H1 (cell line): ENCODE results near the gene PLEKHG4. TPM values are rescaled to one million over a fixed set of nuclear protein-coding genes. Genes with fewer than 3 reads are reported as not detected.

Source experiments
- CHD7 ChIP-seq: fragments of 300-600 bp; sonication (generic); IDR thresholded peaks from 2 replicates; pipeline ENCODE4 v1.7.1; 2012; ENCODE audit warnings: low read length, moderate library complexity, mild to moderate bottlenecking, inconsistent platforms; ENCODE audit not compliant: insufficient replicate concordance
- CTBP2 ChIP-seq: IDR thresholded peaks from 2 replicates; pipeline ENCODE4 v1.7.0; 2011; ENCODE audit warnings: borderline replicate concordance, mild to moderate bottlenecking, moderate library complexity, mixed read lengths, low read length; ENCODE audit not compliant: insufficient read depth, insufficient read length
- KDM1A ChIP-seq: fragments of 200-600, 300-600 bp; sonication (generic); IDR thresholded peaks from 2 replicates; pipeline ENCODE4 v1.7.1; 2016; ENCODE audit warnings: mild to moderate bottlenecking, low read length, borderline replicate concordance
- SIRT6 ChIP-seq: IDR thresholded peaks from one replicate; pipeline ENCODE4 v1.7.1; 2012; ENCODE audit warnings: low read length, inconsistent platforms
- SIX5 ChIP-seq: IDR thresholded peaks from 2 replicates; pipeline ENCODE4 v1.6.1; 2011; ENCODE audit warnings: mild to moderate bottlenecking, low read depth, low read length
- SP2 ChIP-seq: IDR thresholded peaks from 2 replicates; pipeline ENCODE4 v1.6.1; 2012; ENCODE audit warnings: mild to moderate bottlenecking, low read length, inconsistent platforms
- SUZ12 ChIP-seq: fragments of 200-600 bp; sonication (generic); IDR thresholded peaks from 2 replicates; pipeline ENCODE4 v1.6.1; 2012; ENCODE audit warnings: mild to moderate bottlenecking, inconsistent platforms, low read length, moderate library complexity, mixed read lengths
- YY1 ChIP-seq: IDR thresholded peaks from 2 replicates; pipeline ENCODE4 v1.6.1; 2011; ENCODE audit warnings: low read depth, mild to moderate bottlenecking, low read length
- polyA plus RNA-seq, 7 experiments: library from polyadenylated mRNA; depleted of rRNA in 3 of 7; stranded (reverse) in 5 of 7; unstranded in 2 of 7; fragments of >200 nt in 5 of 7; fragments of 200-250 nt in 2 of 7; gene quantifications; 1 replicate in 5 of 7; 2 replicates in 1 of 7; 4 replicates in 1 of 7; pipeline versions ENCODE4 v1.2.1 to v1.2.3, GENCODE V29; 2011 to 2013; ENCODE audit warnings: missing spikeins in 2 of 7, mixed read lengths in 2 of 7
- total RNA-seq: library from RNA; stranded (reverse); fragmentation: NEBNext Ultra II Directional; extraction: Animal tissue kit (Norgen Biotek cat#: 25700); gene quantifications from 2 replicates; pipeline ENCODE4 v1.2.1, GENCODE V29; 2021
- TF ChIP-seq, protein P1 (sequence below), 3 experiments: IDR thresholded peaks; 1 replicate in 2 of 3; 2 replicates in 1 of 3; pipeline versions ENCODE4 v1.5.1 to v1.6.1; 2011; ENCODE audit warnings: low read length in 3 of 3, mild to moderate bottlenecking in 3 of 3, inconsistent platforms in 2 of 3, low read depth in 1 of 3, moderate library complexity in 1 of 3; ENCODE audit not compliant: insufficient read depth in 1 of 3; ENCODE audit errors: control extremely low read depth in 1 of 3

Gene PLEKHG4
- total and polyA plus RNA-seq, 2 of the 8 experiments (the other 6 are each of a cell fraction or from before 2014, with no cell fraction given), result 7.7 to 11.1 TPM

DNA sequence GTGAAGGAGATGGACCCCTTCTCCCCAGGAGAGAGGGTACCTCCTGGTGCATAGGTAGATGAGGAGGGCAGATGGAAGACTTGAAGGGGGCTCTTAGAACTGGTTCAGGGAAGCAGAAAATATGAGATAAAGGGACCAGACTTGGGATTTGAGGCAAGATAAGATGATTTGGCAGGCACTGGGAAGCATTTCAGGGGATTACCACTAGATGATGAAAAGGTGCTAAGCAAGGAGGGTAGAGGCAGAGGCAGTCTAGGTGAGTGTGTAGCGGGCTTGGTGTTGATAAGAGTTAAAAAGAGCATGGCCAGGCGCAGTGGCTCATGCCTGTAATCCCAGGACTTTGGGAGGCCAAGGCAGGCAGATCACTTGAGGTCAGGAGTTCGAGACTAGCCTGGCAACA lies 16.1 kb upstream of the PLEKHG4 start (continued):
- TF ChIP-seq CHD7 (no peak), SUZ12 (no peak), KDM1A (no peak), CTBP2 (no peak), SIX5 (no peak), YY1 (no peak), SP2 (no peak), SIRT6 (no peak)
- TF ChIP-seq, protein P1, sequence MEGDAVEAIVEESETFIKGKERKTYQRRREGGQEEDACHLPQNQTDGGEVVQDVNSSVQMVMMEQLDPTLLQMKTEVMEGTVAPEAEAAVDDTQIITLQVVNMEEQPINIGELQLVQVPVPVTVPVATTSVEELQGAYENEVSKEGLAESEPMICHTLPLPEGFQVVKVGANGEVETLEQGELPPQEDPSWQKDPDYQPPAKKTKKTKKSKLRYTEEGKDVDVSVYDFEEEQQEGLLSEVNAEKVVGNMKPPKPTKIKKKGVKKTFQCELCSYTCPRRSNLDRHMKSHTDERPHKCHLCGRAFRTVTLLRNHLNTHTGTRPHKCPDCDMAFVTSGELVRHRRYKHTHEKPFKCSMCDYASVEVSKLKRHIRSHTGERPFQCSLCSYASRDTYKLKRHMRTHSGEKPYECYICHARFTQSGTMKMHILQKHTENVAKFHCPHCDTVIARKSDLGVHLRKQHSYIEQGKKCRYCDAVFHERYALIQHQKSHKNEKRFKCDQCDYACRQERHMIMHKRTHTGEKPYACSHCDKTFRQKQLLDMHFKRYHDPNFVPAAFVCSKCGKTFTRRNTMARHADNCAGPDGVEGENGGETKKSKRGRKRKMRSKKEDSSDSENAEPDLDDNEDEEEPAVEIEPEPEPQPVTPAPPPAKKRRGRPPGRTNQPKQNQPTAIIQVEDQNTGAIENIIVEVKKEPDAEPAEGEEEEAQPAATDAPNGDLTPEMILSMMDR (IDR thresholded peaks at IDR 0.05; ENCODE audit: control extremely low read depth in 1 of 3, insufficient read depth in 1 of 3, low read depth in 1 of 3, low read length in 3 of 3), result no peak
